ENCODE measurements around the gene STX2. TPM values are rescaled to one million over a fixed set of nuclear protein-coding genes. Genes with fewer than 3 reads are reported as not detected.
"Not testable (repeated sequence)": the region's sequence is repeated elsewhere in the genome, so short reads cannot be mapped to it uniquely, and the experiment has no call there.

The STX2 gene
- total RNA-seq, 1 donor from 2014 or later, result 36.3 TPM

DNA sequence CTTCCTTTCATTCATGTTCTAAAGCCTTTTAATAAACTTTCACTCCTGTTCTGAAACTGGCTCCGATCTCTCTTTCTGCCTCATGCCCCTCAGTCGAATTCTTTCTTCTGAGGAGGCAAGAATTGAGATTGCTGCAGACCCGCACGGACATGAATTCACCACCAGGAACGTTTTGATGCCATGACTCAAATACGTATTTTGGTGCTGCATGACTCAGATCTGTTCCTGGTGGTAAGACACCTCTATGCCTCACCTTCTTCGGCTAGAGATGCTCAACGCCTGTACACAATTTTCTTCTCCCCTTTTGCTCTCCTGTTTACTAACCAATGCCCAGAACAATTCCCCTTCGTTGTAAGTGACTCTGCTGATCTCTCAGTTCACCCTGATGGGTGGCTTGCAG, 70.9 kb downstream of the STX2 start:
- DNase-seq (ENCODE audit: low read depth, low spot score), result no peak

DNA sequence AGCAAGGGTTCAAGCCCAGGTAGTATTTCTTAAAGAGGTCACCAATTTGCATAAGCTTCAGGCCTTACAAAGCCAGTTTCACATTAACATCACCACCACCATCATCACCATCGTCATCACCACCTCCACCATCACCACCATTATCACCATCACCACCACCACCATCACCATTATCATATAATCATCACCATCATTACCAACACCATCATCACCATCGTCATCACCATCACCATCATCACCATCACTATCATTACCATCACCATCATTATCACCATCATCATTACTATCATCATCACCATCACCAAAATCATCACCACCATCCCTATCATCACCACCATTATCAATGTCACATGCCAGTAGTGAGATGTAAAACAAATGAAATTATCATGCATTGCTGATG, 72.6 kb downstream of the STX2 start:
- DNase-seq (ENCODE audit: low read depth, low spot score), result no peak

DNA sequence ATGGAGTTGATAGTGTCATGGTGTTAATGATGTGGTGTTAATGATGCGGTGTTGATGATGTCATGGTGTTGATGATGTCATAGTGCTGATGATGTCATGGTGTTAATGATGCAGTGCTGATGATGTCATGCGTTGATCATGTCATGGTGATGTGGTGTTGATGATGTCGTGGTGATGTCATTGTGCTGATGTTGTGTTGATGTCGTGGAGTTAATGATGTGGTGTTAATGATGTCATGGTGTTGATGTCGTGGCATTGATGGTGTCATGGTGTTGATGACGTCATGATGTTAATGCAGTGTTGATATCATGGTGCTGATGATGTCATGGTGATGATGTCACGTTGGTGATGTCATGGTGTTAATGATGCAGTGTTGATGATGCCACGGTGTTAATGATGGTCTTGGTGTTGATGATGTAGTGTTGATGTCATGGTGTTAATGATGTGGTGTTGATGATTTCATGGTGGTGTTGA, 73.8 kb downstream of the STX2 start:
- DNase-seq (ENCODE audit: low read depth, low spot score), result no peak

DNA sequence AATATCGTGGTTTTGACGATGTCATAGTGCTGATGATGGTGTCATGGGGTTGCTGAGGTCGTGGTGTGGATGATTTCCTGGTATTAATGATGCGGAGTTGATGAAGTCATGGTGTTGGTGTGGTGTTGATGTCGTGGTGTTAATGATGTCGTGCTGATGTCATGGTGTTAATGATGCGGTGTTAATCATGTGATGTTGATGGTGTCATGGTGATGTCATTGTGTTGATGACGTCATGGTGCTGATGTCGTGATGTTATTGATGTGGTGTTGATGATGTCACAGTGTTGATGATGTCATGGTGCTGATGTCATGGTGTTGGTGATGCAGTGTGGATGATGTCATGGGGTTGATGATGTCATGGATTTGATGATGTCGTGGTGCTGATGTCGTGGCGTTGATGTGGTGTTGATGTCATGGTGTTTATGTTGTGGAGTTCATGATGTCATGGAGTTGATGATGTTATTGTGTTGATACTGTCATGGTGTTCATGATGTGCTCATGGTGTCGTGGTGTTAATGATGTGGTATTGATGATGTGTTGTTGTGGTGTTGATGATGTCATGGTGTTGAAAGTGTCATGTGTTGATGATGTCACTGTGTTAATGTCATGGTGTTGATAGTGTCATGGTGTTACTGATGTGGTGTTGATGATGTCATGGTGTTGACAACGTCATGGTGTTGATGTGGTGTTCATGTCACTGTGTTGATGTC, 74.4 kb downstream of the STX2 start:
- no peak for DNase-seq (ENCODE audit: low read depth, low spot score)

DNA sequence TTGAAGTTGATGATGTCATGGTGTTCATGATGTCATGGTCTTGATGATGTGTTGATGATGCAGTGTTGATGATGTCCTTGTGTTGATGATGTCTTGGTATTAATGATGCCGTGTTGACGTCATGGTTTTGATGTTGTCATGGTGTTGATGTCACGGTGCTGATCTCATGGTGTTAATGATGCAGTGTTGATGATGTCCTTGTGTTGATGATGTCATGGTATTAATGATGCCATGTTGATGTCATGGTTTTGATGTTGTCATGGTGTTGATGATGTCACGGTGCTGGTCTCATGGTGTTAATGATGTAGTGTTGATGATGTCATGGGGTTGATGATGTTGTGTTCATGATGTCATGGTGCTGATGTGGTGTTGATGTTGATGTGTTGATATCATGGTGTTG, 75.0 kb downstream of the STX2 start:
- no peak for DNase-seq (ENCODE audit: low read depth, low spot score)

DNA sequence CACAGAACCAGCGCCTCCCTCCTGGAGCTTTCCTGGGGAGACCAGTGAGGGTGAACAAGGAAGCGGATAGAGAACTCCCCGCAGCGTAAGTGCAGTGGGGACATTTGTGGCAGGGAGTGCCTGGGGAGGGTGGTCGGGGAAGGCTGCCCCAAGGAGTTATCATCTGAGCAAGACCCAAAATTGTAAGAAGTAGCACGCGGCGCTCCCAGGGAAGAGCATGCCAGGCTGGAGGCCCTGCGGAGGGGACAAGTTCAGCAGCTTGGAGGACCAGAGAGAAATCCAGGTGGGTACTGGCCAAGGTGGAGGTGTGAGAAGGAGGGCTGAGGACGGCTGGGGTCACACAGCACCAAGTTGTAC, 76.8 kb downstream of the STX2 start:
- no peak for DNase-seq (ENCODE audit: low read depth, low spot score)

DNA sequence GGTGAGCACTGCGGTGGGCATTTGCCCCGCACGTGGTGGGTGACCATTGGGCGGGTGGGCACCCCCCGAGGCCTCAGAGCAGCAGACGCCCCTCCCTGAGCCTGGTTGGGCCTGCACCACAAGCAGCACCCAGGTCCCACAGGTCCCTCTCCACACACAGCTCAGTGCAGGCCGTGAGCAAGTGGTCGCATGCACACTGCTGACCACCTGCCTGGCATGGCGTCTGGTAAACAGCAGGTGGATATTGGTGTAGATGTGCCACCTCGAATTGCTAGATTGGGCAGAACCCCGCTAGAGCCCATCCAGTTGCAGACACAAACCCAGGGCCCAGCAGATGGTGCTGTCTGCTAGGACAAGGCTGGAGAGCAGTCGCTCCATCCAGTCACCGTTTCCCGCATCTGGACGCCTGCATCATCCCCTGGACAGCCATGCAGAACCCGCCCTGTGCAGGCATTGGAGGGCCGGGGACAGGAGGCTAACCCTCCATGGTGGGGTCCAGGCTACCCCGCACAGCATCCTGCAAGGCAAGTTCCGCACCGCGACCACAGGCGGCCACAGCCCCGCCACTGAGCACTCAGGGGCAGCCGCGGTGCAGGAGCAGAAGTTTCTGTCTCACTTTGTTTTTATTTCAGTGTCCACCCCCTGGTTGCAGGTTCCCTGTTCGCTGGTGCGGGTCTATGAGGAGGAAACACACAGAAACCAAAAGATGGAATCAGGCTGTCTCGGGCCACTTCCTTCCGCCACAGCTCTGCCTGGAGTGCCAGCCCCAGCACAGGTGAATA, 77.3 kb downstream of the STX2 start:
- no peak for DNase-seq (ENCODE audit: low read depth, low spot score)

DNA sequence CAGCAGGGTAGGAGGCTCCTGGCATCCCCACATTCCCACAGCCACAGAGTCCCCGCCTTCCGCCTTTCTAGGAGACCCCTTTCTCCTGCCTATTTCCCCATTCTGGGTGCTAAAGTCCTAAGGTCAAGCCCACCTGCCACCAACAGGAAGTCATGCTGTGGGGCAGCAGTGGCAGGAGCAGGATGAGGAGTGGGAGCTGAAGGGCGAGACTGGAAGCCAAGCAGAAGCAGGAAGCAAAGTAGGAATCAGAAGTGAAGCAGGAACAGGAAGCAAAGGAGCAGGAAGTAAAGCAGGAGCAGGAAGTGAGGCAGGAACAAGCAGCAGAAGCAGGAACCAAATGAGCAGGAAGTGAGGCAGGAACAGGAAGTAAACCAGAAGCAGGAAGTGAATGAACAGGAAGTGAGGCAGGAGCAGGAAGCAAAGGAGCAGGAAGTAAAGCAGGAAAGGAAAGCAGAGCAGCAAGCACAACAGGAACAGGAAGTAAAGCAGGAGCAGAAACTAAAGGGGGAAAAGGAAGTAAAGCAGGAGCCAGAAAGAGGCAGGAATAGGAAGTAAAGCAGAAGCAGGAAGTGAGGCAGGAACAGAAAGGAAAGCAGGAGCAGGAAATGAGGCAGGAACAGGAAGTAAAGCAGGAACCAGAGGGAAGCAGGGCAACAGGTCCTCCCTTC, 84.7 kb downstream of the STX2 start:
- DNase-seq (ENCODE audit: low read depth, low spot score), result no peak

DNA sequence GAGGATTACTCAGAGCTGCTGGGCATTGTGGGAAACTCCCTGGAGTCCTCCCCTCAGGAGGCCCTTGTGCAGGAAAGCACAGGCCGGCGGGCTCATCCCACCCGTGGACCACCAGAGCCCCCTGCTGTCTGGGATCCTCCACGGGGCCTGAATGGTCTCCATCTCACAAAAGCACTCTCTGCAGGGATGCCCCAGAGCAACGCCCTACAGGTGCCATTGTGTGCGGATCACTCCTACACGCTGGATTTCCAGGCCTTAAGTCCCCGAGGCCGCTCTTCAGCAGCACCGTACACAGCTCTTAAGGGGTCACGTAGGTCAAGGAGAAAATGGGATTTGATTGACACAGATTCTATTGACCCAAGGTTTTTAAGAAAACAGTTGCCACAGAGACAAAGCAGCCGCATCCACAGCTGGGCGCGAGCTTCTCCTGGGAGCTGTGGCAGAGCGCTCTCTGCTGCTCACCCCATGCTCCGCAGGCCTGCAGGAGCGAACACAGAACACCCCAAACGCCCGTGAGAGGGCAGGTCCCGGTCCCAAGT, 86.3 kb downstream of the STX2 start:
- DNase-seq (ENCODE audit: low read depth, low spot score), result no peak

DNA sequence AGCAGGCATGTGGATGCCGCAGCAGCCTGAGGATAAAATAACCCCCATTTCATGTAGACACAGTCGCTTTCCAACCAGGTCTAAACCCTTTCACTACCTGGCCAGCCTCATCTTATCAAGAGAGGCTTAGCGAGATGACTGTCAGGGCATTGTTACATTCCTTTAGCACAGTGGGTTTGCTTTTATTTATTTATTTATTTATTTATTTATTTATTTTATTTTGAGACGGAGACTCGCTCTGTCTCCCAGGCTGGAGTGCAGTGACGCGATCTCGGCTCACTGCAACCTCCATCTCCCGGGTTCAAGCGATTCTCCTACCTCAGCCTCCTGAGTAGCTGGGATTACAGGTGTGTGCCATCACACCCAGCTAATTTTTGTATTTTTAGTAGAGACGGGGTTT, 87.0 kb downstream of the STX2 start:
- not testable (repeated sequence) for DNase-seq (ENCODE audit: low read depth, low spot score)

DNA sequence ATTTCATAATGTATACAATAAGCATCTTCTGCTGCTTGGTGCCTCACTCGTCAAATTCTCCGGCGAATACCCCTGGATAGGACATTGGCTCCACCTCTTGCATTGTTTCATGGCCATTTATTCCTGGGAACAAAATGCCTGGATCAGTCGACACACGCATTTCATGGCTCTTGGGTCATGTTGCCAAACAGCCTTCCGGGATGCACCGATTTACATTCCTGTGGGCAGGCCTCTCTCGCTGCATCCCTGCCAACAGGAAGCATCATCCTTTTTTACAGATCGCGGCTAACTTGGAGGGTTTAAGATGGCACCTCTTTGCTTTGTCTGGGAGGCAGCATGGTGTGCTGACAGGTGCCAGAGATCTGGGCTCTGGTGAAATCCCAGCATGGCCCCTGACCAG, 90.3 kb downstream of the STX2 start:
- no peak for DNase-seq (ENCODE audit: low read depth, low spot score)

DNA sequence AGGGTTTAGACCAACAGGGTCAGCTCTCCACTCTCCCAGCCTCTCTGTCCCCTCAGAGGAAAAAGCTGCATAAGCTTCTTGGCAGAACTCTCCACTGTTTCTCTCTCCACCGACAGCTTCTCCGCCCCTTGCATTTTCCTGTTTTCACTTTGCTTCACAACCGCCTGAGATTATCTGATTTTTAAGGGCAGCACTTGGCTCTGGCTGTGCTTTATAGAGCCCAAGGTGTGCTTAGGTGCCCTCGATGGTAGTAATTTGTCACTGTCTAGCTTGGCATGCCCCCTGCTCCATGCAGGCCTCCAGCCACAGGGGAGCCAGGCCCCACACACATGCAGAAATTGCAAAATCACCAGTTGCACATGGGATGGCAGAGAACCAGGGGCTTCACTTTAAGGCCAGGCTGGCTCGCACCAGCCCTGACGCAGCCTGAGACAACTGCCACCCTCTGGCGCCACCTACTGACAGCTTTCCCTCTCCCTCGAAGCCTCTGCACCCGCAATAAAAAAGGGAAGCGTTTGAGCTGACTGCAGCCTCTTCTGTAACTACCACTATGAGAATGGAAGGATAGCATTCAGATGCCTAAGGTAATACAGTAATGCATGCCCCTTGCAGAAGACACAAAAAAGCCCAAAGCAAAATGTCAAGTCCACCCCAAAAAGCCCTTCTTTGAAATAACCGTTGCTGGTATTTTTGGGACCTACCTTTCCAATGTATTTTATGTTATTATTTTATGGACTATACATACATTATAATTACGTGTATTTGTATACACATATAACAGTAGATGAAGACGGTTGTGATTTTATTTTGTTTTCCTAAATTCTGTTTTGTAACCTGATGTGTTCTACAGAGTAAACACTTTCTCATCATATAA, 90.9 kb downstream of the STX2 start:
- DNase-seq (ENCODE audit: low read depth, low spot score), result no peak

DNA sequence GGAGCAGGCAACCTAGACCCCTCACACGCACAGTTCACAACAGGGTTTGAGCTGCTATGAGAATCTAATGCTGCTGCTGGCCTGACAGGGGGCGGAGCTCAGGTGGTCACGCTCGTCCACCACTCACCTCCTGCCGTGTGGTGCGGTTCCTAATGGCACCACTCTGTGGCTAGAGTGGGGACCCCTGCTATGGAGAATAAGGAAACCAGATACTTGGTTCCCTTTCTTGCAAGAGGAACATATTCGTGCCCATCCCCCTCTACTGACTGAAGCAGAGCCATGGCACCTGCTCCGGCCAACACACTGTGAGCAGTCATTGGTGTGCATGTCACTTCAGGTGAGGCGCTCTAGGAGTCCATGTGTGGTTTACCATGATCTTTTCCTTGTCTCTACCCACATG, 92.5 kb downstream of the STX2 start:
- no peak for DNase-seq (ENCODE audit: low read depth, low spot score)

DNA sequence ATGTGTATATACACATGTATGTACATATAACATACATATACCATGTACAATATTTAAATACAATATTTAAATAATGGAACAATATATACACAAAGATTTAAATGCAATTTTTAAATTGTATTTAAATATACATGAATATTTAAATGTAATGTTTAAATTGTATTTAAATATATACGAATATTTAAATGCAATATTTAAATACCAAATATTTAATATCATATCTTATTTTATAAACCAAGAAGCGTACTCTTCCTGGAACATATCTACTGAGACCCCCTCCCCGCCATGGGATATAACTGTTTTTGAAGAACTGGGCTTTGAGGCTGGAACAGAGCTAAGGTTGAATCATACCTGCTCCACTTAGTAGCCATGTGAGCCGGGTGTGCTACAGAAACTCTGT, 93.1 kb downstream of the STX2 start:
- DNase-seq (ENCODE audit: low read depth, low spot score), result no peak

DNA sequence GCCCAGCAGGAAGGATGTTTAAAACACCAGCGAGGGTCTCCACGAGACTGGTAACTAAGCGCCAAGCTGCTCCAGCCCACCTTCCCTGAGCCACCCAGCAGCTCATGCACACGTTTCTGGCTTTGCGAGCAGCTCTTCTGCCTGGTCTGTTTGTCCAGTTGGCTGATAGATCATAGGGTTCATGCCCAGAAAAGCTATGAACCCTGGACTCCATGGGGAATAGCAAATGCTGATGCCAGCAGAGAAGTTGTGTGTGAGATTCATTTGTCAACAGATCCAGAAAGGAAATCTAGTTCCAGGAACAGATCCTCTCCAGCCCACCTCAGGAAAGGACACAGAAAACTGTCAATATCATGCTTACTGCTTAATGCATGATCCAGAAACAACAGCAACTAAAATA, 94.8 kb downstream of the STX2 start:
- DNase-seq (ENCODE audit: low read depth, low spot score), result no peak

DNA sequence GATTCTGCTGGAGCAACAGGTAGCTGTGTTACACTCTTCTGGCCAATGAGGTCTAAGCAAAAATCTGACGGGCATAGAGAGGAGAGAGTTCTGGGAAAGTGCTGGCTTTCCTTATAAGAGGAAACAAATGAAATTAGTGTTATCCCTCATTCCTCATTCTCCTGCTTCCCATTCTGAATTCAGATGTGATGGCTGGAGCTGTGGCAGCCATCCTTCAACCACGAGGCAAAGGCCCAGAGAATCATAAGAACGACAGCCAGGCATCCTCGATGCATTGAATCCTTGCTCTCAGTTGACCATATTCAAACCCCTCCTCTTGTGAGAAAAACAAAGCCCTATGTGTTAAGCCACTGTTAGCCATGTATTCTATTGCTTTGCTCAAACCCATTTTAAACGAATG, 95.4 kb downstream of the STX2 start:
- DNase-seq (ENCODE audit: low read depth, low spot score), result no peak

DNA sequence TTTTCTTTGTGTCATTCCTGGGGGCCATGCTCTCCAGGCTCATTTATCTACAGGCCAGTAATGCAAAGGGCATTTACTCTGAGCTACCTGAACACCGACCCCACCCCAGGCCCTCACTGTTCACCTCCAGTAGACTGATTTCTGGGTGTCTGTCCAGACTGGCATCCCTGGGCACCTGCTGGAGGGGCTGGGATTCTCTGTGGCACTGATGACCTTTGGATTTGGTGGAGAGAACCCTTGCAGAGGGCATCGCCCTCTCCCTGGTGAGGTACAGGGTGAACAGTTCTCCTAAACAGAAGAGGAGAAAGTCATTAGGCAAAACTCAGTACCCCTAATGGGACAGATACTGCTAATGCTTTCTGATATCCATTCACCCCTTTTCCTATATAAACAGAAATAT, 95.9 kb downstream of the STX2 start:
- DNase-seq (ENCODE audit: low read depth, low spot score), result no peak

DNA sequence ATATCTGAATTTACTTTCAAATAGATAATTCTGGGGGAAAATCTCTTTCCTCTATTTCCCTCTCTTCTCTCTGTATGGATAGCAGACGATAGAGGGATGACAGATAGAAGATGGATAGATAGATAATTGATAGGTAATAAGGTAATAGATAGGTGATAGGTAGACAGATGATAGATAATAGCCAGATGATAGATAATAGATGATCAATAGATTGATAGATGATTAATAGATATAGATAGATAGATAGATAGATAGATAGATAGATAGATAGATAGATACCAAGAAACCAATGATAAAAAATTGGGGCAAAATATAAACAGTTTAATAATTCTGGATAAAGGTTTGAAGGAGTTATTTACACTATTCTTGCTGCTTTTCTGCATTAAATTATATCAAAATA, 96.3 kb downstream of the STX2 start:
- no peak for DNase-seq (ENCODE audit: low read depth, low spot score)

DNA sequence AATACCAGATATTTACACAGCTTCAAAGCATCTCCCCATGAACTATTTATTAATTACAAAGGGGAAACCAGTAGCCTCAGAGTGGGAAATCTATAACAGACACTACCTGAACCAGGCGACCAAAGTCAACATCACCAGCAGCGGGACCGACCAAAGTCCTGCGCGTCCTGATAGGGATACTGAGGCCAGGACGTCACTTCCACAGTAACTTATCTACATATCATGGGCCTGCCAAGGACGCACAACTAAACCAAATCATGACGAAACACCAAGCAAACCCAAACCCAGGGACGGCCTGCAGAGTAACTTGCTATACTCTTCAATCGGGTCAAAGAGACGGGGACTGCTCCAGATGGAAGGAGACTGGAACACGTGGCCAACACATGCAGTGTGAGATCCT, 96.9 kb downstream of the STX2 start:
- no peak for DNase-seq (ENCODE audit: low read depth, low spot score)
